HL-60 (cell line): ENCODE results near the gene ZNF609.

Experiments
- DNase-seq, 2 experiments: peaks; one replicate each; pipeline ENCODE4 v3.0.0-alpha.2; 2010 to 2020; ENCODE audit warnings: low read depth in 1 of 2, low spot score in 1 of 2
- H3K27ac ChIP-seq: fragments of 250-450 bp; sonication (Bioruptor Pico); replicated peaks from 2 replicates; pipeline ENCODE4 v1.5.1; 2020; ENCODE audit warnings: mild to moderate bottlenecking, moderate library complexity
- H3K27me3 ChIP-seq: fragments of 250-450 bp; sonication (Bioruptor Pico); 2 replicates; pipeline ENCODE4 v1.5.1; 2021; ENCODE audit warnings: mild to moderate bottlenecking, moderate library complexity; ENCODE audit not compliant: insufficient read depth, poor library complexity, severe bottlenecking
- H3K4me3 ChIP-seq: replicated peaks from 2 replicates; pipeline ENCODE4 v1.5.1; 2011; ENCODE audit warnings: mild to moderate bottlenecking, control low read depth, low read length; ENCODE audit not compliant: insufficient read depth
- CTCF ChIP-seq: IDR thresholded peaks from one replicate; pipeline ENCODE4 v1.5.1; 2011; ENCODE audit warnings: low read length, control low read depth, inconsistent platforms; ENCODE audit not compliant: insufficient read depth
- GABPA ChIP-seq: IDR thresholded peaks from 2 replicates; pipeline ENCODE4 v1.6.1; 2012; ENCODE audit warnings: low read depth
- POLR2AphosphoS5 ChIP-seq: IDR thresholded peaks from 2 replicates; pipeline ENCODE4 v1.6.1; 2012; ENCODE audit warnings: low read depth
- REST ChIP-seq: IDR thresholded peaks from 2 replicates; pipeline ENCODE4 v1.6.1; 2012; ENCODE audit warnings: low read depth; ENCODE audit not compliant: insufficient replicate concordance
- SPI1 ChIP-seq: IDR thresholded peaks from 2 replicates; pipeline ENCODE4 v1.6.1; 2012; ENCODE audit warnings: low read depth, mild to moderate bottlenecking, borderline replicate concordance

Gene ZNF609

DNA sequence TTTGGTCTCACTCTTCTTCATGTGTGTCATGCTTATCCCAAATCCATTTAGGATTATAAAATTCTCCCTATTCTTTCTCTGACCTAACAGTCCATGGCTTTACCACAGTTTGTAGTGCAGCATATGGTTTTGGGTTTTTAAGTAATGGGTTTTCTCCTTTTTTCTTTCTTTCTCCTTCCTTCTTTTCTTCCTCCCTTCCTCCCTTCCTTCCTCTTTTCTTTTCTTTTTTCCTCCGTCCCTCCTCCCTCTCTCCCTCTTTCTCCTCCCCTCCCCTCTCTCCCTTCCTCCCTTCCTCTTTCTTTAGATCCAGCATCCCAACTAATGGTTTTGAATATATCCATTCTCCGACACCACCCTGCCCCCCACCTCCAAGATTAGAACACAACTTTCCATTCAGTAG lies 196.1 kb downstream of the ZNF609 start:
- Histone ChIP-seq H3K27ac (no peak overlapping the region), H3K4me3 (no peak overlapping the region), H3K27me3 (no peaks in the 10 kb centered on the region)
- no peak for TF ChIP-seq SPI1
- no peak for TF ChIP-seq REST
- TF ChIP-seq CTCF, result no peak
- no peak for TF ChIP-seq GABPA
- TF ChIP-seq POLR2AphosphoS5, result no peak
- no peak for DNase-seq

GRCh38 chr15:64665179-64665578 lies 204.8 kb downstream of the ZNF609 start:
- no peak for TF ChIP-seq CTCF
- no peak for TF ChIP-seq REST
- TF ChIP-seq SPI1, result no peak
- TF ChIP-seq GABPA, result no peak
- TF ChIP-seq POLR2AphosphoS5, result no peak
- H3K27ac ChIP-seq, result no peak overlapping the region
- no peaks in the 10 kb centered on the region for H3K27me3 ChIP-seq
- no peak overlapping the region for H3K4me3 ChIP-seq
- DNase-seq, result no peak

GRCh38 chr15:64667736-64668161 lies 207.4 kb downstream of the ZNF609 start:
- TF ChIP-seq CTCF (no peak), GABPA (no peak), POLR2AphosphoS5 (no peak), REST (no peak), SPI1 (no peak)
- no peak for DNase-seq
- Histone ChIP-seq H3K4me3 (no peak overlapping the region), H3K27ac (no peak overlapping the region), H3K27me3 (no peaks in the 10 kb centered on the region)
